Body of pancreas (tissue), 4 donors: ENCODE data around the gene GUCA2B.

Source experiments
- CTCF ChIP-seq, 7 experiments: fragments of 450-650 bp in 4 of 7; fragments of 200-600 bp in 3 of 7; sonication (generic) in 3 of 7; IDR thresholded peaks; one replicate each; pipeline ENCODE4 v1.5.1; 2016 to 2019; ENCODE audit warnings: antibody characterized with exemption in 7 of 7
- POLR2A ChIP-seq, 3 donors: fragments of 450-650 bp; IDR thresholded peaks; one replicate each; pipeline ENCODE4 v1.6.1; 2016; ENCODE audit warnings: antibody characterized with exemption in 3 of 3, mild to moderate bottlenecking in 2 of 3

- no peak for TF ChIP-seq CTCF (IDR thresholded peaks at IDR 0.05)
- TF ChIP-seq POLR2A (IDR thresholded peaks at IDR 0.05) = no peak
Observed at GRCh38 chr1:42181687-42182086, 28.5 kb downstream of the GUCA2B start.
